HG02678 (cell line): Measurements from ENCODE around the gene UNC5B.

Source experiments
- ATAC-seq: cut with Tn5 transposase; IDR thresholded peaks from one replicate; pipeline ENCODE4 v1.9.1; 2021; ENCODE audit warnings: mild to moderate bottlenecking, moderate library complexity; ENCODE audit not compliant: unreplicated experiment

The UNC5B gene

DNA sequence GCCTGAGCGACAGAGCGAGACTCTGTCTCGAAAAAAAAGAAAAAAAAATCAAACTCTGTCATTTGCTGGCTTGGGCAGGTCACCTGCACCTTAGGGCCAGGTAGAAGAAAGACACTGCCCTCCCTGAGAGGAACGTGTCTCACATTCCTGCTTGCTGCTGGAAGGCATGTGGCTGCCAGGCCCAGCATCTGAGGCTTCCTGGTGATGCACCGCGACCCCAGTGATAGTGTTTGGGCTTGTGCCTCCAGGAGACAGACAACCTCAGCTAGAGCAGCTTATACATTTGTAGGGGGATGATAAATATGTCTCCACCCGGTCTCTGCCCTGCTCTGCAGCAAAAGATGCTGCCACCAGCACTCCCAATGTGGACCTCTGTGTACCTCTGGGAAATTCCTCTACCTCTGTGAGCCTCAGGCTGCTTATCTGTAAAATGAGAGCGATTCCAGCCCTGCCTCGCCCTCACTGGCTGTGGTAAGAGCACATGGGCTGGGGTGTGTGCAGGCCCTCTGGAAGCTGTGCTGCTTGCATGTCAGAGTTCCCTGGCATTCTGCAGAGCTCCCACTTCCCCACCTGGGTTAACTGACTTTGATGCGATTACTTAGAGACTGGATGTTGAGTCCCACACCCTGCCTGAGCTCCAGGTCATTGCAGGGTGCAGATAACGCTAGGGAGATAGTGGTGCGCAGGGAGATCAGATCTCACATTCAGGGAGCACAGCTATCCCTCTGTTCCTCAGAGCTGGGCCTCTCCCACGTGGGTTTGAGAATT, 126.5 kb downstream of the UNC5B start:
- no peak for ATAC-seq

DNA sequence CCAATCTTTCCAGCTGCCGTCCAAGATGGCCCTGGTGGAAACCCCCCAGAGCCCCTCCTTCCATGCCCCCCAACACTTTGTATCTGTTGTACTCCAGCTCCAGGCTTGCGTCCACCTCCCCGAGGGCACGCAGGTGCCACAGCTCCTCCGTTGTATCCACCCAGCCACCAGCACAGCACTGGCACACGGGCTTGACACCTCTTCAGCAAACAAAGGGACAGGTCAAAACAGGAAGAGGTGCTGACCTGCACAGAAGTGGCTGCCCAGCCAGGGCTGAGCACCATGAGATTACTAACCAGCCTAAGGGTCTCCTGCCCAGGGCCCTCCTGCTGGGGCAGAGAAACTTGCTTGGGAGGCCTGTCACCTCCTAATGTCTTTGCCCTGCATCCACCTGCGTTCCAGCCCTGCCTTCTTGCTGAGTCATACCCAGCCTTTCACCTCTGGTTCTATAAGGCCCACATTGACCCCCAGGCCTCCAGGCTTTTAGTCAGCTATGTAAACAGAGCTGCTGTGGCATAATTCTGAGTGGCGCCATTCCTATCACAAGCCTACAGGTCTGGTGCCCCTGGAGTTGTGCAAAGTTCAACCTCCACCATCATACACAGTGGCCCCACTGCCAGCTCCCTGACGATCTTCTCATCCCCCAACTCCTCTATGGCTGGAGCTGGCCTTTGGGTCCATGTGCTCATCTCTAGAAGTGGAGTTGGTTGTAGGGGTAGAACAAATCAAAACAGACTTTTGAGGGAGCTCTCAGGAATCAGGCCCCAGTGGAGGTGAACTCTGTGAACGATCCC, 127.6 kb downstream of the UNC5B start:
- ATAC-seq = no peak

DNA sequence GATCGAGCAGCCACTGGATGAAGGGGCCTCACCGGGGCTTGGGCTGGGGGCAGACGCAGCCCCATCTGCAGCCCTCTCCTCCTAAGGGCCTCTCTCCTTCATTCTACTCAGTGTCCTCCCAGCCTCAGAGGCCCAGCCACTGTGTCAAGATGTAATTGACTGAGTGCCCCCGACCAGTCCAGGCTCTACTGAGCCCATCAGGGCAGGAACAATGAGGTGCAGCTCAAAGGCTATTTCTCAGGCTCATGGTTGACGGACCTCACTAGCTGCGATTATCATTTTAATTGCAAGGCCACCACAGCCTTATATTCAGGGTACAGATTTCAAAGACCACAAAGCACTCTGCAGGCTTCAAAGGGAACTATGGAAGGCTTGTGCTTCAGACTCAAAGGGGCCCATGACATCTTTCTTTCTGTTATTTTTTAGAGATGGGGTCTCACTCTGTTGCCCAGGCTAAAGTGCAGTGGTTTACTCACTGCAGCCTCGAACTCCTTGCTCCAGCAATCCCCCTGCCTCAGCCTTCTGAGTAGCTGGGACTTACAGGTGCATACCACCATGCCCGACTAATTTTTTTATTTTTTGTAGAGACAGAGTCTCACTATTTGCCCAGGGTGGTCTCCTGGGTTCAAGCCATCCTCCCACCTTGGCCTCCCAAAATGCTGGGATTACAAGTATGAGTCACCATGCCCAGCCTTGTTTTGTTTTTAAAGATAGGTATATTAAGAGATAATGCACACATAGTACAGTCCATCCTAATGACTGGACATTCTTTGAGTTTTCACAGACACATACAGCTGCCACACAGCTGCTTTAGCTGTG, 130.4 kb downstream of the UNC5B start:
- ATAC-seq = no peak

DNA sequence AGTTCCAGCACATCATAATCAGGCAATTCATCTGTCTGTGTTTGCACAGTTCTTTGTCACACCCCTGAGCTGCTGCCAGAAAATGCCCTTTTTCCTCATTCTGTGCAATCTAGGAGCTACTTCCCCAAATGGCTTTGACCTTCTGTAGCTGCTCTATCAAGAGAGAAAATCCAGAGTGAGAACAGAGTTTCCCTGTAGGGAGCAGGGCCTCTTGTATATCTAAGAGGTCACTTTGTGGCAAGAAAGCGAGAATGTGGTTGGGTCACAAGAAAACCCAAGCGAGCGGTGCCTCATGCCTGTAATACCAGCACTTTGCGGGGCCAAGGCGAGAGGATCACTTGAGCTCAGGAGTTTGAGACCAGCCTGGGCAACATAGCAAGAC, 131.0 kb downstream of the UNC5B start:
- no peak for ATAC-seq

DNA sequence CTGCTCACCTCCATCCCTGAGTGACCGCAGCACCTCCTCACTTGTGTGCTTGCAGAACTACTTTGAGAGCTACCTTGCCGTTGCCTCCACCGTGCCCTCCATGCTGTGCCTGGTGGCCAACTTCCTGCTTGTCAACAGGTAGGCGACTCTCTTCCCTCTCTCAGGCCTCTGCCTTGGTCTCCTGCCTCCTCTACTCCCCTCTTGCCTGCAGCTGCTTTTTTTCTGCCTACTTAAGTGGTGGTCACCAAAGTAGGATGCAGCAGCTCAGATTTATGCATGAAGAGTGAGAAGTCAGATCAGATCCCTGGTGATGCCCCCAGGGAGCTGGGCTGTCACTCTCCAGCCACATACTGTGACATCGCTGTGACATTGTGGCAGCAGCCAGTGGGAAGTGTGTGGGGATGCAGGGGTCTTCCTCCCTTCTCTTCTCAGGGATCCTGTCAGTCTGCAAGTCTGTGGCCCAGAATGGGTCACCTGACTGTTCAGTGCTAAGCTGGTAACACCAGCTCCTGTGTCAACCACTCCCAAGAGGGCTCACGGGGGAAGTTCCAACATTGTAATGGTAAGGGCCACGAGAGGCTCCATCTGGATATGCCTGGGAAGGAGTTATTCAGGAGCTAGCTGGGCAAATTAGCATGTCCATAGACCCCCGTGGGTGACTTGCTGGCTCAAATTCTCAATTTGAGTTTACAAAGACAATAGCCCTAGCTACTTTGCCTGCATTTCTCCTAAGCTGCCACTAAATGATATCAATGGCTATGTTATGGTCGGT, 132.0 kb downstream of the UNC5B start:
- ATAC-seq = no peak

DNA sequence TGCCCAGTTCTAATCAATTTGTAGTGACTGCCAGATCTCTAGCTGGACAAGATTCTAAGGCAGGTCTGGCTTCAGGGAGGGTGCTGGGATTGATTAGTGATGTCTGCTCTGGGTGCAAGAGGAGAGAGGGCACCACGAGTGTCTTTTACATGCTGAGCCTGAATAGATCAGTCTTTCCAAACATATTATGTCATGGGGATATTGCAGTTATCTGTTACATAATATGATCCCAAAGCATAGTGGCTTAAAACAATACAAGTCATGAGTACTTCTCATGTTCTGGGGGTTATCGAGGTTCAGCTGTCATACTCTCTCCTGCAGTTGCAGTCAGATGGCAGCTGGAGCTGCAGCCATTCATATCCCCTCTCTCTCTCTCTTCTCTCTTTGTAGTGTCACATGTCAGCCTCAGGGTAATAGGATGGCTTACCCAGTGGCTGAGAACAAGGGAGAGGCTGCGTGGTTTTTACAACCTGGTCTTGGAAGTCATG, 132.7 kb downstream of the UNC5B start:
- ATAC-seq = no peak

DNA sequence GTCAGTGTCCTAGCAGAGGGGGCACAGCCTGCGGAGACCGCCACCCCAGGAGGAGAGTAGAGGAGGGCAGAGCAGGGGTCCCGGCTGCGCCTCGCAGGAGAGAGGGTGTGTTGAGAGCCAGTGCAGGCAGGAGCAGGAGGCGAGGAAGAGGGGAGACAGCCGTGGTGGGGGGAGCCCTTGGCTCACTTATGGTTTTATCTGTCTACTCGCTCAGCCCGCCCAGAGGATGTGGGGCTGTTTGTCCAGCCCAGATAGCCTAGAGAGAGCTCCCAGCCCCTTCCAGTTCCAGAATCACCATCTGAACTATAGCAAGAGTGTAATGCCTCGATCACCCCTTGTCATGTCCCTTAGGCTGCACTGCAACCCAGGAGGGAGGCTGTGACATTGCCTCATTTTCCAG, 133.3 kb downstream of the UNC5B start:
- no peak for ATAC-seq

DNA sequence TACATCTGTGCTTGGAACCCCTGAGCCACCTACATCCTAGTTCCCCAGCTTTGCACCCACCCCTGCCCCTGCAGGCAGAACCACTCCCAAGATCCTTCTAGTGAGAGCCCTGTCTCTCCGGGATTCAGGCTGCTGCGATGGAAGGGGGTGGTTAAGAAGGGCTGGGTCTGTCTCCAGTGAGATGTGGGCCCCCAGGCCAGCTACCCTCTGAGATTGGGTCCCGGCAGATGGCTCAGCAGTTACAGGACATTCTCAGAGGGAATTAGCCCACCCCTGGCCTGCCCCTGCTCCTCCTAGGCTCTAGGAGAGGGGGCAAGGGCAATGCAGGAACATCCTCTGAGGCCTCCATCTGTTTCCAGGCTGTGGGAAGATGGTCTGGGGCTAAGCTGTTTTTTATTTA, 134.4 kb downstream of the UNC5B start:
- no peak for ATAC-seq

DNA sequence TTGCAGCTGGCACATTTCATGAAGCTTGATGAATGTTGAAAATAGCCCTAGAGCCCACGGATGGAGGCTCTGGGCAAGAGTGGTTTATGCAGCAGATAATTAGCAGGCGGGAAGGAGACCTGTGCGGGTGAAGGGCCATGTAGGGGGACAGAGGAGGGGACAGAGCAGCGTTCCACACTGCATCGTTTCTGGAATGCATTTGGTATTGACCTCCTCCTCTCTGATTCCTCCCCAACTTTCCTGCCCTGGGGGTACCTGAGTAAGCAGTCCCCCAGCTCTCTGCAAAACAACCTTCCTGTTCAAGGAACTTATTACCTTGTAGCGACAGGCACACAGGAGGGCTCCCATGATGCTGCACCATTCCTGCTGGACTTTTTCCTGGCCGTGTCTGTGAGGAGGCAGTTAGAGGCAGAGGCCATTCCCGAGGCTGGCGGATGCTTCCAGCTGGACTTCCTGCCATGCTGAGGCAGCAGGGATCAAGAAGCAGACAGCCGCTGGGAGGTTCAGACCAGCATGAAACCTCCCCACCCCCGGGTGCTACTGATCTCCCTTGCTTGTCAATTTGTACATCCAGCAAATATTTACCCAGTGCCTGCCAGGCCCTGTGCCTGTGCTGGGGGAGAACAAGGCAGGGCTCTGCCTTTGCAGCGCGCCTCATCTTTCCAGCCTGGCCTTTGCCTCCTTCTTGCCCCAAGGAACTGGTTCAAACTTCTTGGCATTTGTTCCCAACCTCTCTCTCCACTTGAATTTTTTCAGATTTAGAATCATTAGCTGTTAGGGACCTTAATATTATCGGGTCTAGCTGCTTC, 135.4 kb downstream of the UNC5B start:
- ATAC-seq = no peak

DNA sequence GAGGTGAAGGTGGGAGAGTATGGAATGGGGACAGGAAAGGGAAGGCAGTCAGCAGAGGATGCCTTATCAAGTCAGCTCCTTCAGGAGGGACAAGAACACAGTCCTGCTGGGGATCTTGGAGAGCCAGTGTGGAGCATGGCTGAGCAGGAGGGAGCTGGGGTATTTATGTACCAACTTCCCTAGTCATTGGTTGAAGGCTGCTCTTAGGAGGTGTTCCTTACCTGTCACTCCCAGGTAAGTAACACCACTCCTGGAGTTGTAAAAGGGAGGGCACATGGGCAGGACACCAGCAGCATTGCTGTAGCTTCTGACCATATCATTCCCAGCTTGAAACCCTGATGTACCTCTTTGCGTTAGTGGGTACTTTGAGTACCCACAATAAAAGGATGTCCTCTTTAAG, 136.5 kb downstream of the UNC5B start:
- ATAC-seq = no peak

DNA sequence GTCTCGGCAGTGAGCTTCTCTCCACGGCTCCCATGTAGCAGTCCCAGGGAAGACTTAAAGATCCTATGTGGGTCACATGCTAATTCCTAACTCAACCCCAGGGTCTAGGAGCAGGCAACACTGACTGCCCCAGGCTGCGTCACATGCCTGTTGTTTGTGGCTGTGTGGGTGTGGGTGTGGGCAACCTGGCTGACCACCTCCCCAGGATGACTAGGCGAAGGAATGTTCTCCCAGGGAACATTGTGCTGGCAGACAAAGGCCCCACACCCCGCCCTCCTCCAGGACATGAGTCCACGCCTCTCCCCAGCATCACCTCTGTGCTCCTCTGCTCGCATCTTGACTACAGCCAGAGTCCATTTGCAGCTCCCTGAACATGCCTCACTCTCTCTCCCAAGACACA, 137.0 kb downstream of the UNC5B start:
- ATAC-seq = no peak

DNA sequence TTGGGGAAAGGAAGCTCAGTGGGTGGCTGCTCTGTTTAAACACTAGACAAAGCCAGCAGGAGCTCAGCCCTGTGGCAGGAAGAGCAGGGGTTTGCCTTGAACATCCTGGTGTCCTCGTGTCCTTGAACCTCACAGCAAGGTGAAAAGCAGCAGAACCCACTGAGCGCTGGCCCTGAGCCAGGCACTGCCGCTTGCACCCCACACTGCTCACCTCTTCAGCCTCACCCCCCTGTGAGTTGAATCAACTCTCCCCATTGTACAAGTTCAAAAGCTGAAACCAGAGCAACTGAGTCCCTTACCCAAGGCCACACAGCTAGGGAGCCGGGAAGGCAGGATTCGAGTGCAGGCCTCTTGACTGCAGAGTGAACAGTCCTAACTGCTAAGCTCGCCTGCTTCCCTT, 138.7 kb downstream of the UNC5B start:
- ATAC-seq = no peak

DNA sequence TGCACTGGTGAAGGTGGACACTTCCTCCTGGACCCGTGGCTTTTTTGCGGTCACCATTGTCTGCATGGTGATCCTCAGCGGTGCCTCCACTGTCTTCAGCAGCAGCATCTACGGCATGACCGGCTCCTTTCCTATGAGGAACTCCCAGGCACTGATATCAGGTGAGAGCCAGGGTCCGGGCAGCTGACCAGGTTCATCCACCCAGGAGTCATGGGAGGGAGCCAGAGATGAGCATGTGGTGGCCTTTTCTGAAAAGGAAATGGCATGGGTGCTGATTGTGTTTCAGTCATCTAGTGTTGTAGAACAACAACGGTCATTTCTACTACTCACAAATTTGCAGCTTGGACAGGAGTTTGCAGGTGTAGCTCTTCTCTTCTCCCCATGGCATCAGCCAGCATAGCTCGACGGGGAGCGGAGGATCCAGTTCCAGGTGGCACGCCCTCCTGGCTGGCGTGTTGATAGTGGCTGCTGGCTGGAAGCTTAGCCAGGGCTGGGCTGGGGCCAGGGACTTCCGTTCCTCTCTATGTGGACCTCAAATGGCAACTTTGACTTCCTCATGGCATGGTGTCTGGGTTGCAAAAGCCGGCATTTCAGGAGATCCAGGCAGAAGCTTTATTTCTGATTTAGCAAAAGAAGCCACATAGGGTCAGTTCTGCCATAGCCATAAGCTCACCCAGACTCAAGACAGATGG, 139.4 kb downstream of the UNC5B start:
- ATAC-seq = no peak
